Body of pancreas (tissue), 4 donors: ENCODE results near the gene FAM89B. TPM values are rescaled to one million over a fixed set of nuclear protein-coding genes. Genes with fewer than 3 reads are reported as not detected.

Experiments
- ATAC-seq: fragments of 150-250 bp; one replicate; pipeline ENCODE4 v1.9.1; 2016
- DNase-seq, 4 donors: peaks; one replicate each; pipeline ENCODE4 v3.0.0-alpha.2; 2019
- H3K27ac ChIP-seq, 4 donors: fragments of 200-600 bp; sonication (generic); 1 replicate in 3 of 4; 2 replicates in 1 of 4; pipeline versions ENCODE4 v1.5.1 to v1.6.1; 2016 to 2019; ENCODE audit warnings: mild to moderate bottlenecking in 1 of 4, mixed read lengths in 1 of 4, moderate library complexity in 1 of 4
- H3K27me3 ChIP-seq, 2 donors: fragments of 200-600 bp; sonication (generic); one replicate each; pipeline ENCODE4 v1.6.0; 2016; ENCODE audit warnings: mild to moderate bottlenecking in 1 of 2
- H3K36me3 ChIP-seq, 2 donors: fragments of 200-600 bp; sonication (generic); replicated peaks in 1 of 2; 2 replicates each; pipeline ENCODE4 v1.5.1; 2016; ENCODE audit warnings: low read depth in 2 of 2; ENCODE audit not compliant: insufficient read depth in 1 of 2
- H3K4me1 ChIP-seq: fragments of 200-600 bp; sonication (generic); one replicate; pipeline ENCODE4 v1.6.0; 2016
- H3K4me3 ChIP-seq, 2 donors: fragments of 200-600 bp; sonication (generic); 1 replicate in 1 of 2; 2 replicates in 1 of 2; pipeline ENCODE4 v1.5.1; 2016 to 2019
- H3K9me3 ChIP-seq, 3 donors: fragments of 200-600 bp; sonication (generic); 1 replicate in 2 of 3; 2 replicates in 1 of 3; pipeline ENCODE4 v1.5.1; 2016
- CTCF ChIP-seq, 7 experiments: fragments of 450-650 bp in 4 of 7; fragments of 200-600 bp in 3 of 7; sonication (generic) in 3 of 7; IDR thresholded peaks; one replicate each; pipeline ENCODE4 v1.5.1; 2016 to 2019; ENCODE audit warnings: antibody characterized with exemption in 7 of 7
- POLR2A ChIP-seq, 3 donors: fragments of 450-650 bp; IDR thresholded peaks; one replicate each; pipeline ENCODE4 v1.6.1; 2016; ENCODE audit warnings: antibody characterized with exemption in 3 of 3, mild to moderate bottlenecking in 2 of 3
- WGBS, 2 donors: methylation state at CpG; one replicate each; pipeline ENCODE4 v1.1.5; 2017; 5-methylcytosine and 5-hydroxymethylcytosine counted together
- intact Hi-C: fragments of 100-400 bp; cut with DNase I; formaldehyde crosslinking; loops from one replicate; pipeline ENCODE4 v1.15.1; 2023
- total RNA-seq, 2 donors: library from RNA; depleted of rRNA; stranded (reverse); fragments of >200 nt; gene quantifications; one replicate each; pipeline ENCODE4 v1.1.0, GENCODE V29; 2016

FAM89B gene
- total RNA-seq, 2 donors from 2014 or later = 44.8 to 116 TPM

- no peaks in the 10 kb centered on the region for H3K27me3 ChIP-seq
- intact Hi-C loops = no loop called here
- no peak overlapping the region for H3K4me3 ChIP-seq
- DNase-seq = peak; percentile 78 to 88 (median 84)
- no peaks in the 10 kb centered on the region for H3K9me3 ChIP-seq
- WGBS, 2 donors = 31 to 66% methylated on average over 7 to 17 of the region's 17 CpGs
- peaks cover 44% of the 10 kb centered on the region for H3K4me1 ChIP-seq
- TF ChIP-seq CTCF (IDR thresholded peaks at IDR 0.05) (peak; percentile 25 to 78 (median 56)), POLR2A (IDR thresholded peaks at IDR 0.05) (peak in 2 of 3 donors; percentile 29 to 38)
- H3K27ac ChIP-seq = peak overlapping the region; percentile 12 to 79 (median 78)
- peak; percentile 86 for ATAC-seq
- no peaks in the 10 kb centered on the region for H3K36me3 ChIP-seq
These were observed 20.6 kb upstream of the FAM89B start for GRCh38 chr11:65551572-65552387.

DNA sequence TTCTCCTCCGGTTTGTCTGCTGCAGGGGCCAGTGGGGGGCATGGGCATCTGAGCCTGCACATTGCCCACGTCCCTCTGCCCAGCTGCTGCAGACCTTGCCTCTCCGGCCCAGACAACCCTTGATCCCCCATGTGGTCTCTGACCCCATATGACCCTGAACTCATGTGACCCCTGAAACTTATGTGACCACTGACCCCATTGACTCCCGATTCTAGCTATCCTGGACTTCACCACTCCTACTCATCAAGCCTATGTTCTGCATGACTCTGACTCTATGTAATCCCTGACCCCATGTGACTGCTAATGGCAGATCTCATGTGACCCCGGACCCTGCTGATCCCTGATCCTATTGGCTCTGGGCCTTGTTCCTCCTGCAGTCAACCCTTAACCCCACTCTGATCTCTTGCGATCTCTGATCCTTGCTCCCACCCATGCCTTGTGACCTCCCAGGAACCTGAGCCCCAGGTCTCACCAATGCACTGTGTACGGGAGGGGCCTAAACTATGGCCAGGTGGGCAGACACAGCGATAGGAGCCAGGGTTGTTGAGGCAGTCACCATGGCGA is 19.9 kb upstream of the FAM89B start:
- H3K4me3 ChIP-seq = no peak overlapping the region
- peaks cover 45% of the 10 kb centered on the region for H3K4me1 ChIP-seq
- 66 to 74% methylated on average over 8 to 9 of the region's 9 CpGs for WGBS, 2 donors
- no peaks in the 10 kb centered on the region for H3K27me3 ChIP-seq
- H3K9me3 ChIP-seq = no peaks in the 10 kb centered on the region
- no peaks in the 10 kb centered on the region for H3K36me3 ChIP-seq
- TF ChIP-seq POLR2A (IDR thresholded peaks at IDR 0.05) = no peak
- TF ChIP-seq CTCF (IDR thresholded peaks at IDR 0.05) = no peak
- intact Hi-C loops = no loop called here
- H3K27ac ChIP-seq = peak overlapping the region; percentile 12 to 79 (median 78)
- DNase-seq (no peak), ATAC-seq (no peak)

- H3K27me3 ChIP-seq = no peaks in the 10 kb centered on the region
- no peak overlapping the region for H3K27ac ChIP-seq
- peaks cover 46% of the 10 kb centered on the region for H3K4me1 ChIP-seq
- WGBS, 2 donors = 73 to 95% methylated on average over 17 to 28 of the region's 37 CpGs
- no peaks in the 10 kb centered on the region for H3K36me3 ChIP-seq
- no peak for DNase-seq
- intact Hi-C loops = no loop called here
- H3K9me3 ChIP-seq = no peaks in the 10 kb centered on the region
- no peak for ATAC-seq
- no peak for TF ChIP-seq POLR2A (IDR thresholded peaks at IDR 0.05)
- TF ChIP-seq CTCF (IDR thresholded peaks at IDR 0.05) = no peak
- no peak overlapping the region for H3K4me3 ChIP-seq
These were observed 18.9 kb upstream of the FAM89B start for GRCh38 chr11:65553301-65554001.

- intact Hi-C loops = no loop called here
- Histone ChIP-seq H3K4me3 (no peak overlapping the region), H3K4me1 (peaks cover 54% of the 10 kb centered on the region), H3K9me3 (no peaks in the 10 kb centered on the region), H3K27me3 (no peaks in the 10 kb centered on the region), H3K27ac (no peak overlapping the region), H3K36me3 (no peaks in the 10 kb centered on the region)
- 81 to 86% methylated on average over 6 to 13 of the region's 27 CpGs for WGBS, 2 donors
- TF ChIP-seq POLR2A (IDR thresholded peaks at IDR 0.05) (no peak), CTCF (IDR thresholded peaks at IDR 0.05) (no peak)
- ATAC-seq = no peak
- DNase-seq = no peak
These were observed 18.1 kb upstream of the FAM89B start for GRCh38 chr11:65554057-65554818.
